Measurements from ENCODE around the gene SOX6.

DNA sequence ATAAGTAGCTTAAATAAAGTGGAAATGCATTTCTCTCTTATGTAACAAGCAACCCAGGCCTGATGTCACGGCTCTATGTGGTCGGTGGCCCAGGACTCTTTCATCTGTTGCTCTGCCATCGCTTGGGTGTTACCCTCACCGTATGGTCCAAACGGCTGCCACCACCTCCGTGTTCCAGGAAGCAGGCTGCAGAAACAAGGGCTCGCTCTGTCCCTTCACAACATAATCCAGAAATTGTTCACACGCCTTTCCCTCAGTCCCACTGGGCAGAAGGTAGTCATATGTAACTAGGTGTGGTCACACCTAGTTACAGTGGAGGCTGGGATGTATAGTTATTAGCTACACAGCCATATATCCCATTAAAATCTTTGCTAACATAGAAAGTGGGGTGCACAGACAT, 421.0 kb downstream of the SOX6 start:
- TF ChIP-seq, protein P1, sequence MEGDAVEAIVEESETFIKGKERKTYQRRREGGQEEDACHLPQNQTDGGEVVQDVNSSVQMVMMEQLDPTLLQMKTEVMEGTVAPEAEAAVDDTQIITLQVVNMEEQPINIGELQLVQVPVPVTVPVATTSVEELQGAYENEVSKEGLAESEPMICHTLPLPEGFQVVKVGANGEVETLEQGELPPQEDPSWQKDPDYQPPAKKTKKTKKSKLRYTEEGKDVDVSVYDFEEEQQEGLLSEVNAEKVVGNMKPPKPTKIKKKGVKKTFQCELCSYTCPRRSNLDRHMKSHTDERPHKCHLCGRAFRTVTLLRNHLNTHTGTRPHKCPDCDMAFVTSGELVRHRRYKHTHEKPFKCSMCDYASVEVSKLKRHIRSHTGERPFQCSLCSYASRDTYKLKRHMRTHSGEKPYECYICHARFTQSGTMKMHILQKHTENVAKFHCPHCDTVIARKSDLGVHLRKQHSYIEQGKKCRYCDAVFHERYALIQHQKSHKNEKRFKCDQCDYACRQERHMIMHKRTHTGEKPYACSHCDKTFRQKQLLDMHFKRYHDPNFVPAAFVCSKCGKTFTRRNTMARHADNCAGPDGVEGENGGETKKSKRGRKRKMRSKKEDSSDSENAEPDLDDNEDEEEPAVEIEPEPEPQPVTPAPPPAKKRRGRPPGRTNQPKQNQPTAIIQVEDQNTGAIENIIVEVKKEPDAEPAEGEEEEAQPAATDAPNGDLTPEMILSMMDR (IDR thresholded peaks at IDR 0.05), result no peak
- no peak for TF ChIP-seq POLR2A (IDR thresholded peaks at IDR 0.05)
